H1 (cell line): Measurements from ENCODE around the gene CFDP1. TPM values are rescaled to one million over a fixed set of nuclear protein-coding genes. Genes with fewer than 3 reads are reported as not detected.

Source experiments
- CTCF ChIA-PET: fragments of 300-600 bp; sonication (Branson Sonifier 250); formaldehyde crosslinking; loops from one replicate; lab custom pipeline; 2021; ENCODE audit not compliant: partially characterized antibody; lab: Charles Lee
- POLR2A ChIA-PET: fragments of 300-600 bp; sonication (Branson Sonifier 250); formaldehyde crosslinking; loops from one replicate; lab custom pipeline; 2021; ENCODE audit warnings: inconsistent platforms; ENCODE audit not compliant: partially characterized antibody; lab: Charles Lee
- DNase-seq, 2 experiments: peaks; one replicate each; pipeline versions ENCODE4 v3.0.0 to v3.0.0-alpha.2; 2010 to 2022; ENCODE audit warnings: low spot score in 2 of 2, low read depth in 1 of 2, mixed read lengths in 1 of 2
- FAIRE-seq: peaks from 2 replicates; lab custom pipeline; 2011; peaks lifted over from hg19 to GRCh38; lab: Jason Lieb, UNC
- H2AFZ ChIP-seq: 2 replicates; pipeline ENCODE4 v1.8.1; 2012; ENCODE audit warnings: low read length, inconsistent platforms
- H2AK5ac ChIP-seq: 2 replicates; pipeline ENCODE4 v1.6.1; 2013; ENCODE audit warnings: low read depth, low read length
- H2BK120ac ChIP-seq: replicated peaks from 2 replicates; pipeline ENCODE3; 2013; ENCODE audit warnings: low read depth, low read length, inconsistent platforms
- H2BK12ac ChIP-seq: 2 replicates; pipeline ENCODE4 v1.6.1; 2013; ENCODE audit warnings: low read depth, low read length
- H2BK15ac ChIP-seq: 2 replicates; pipeline ENCODE4 v1.6.1; 2013; ENCODE audit warnings: low read length
- H2BK20ac ChIP-seq: 2 replicates; pipeline ENCODE4 v1.6.1; 2013; ENCODE audit warnings: low read length
- H2BK5ac ChIP-seq: 2 replicates; pipeline ENCODE4 v1.6.1; 2013; ENCODE audit warnings: low read depth, low read length
- H3K14ac ChIP-seq: 2 replicates; pipeline ENCODE4 v1.6.1; 2013; ENCODE audit warnings: inconsistent platforms; ENCODE audit not compliant: insufficient read length
- H3K18ac ChIP-seq: 2 replicates; pipeline ENCODE4 v1.6.1; 2013; ENCODE audit warnings: low read length; ENCODE audit errors: extremely low read depth
- H3K23ac ChIP-seq: 2 replicates; pipeline ENCODE4 v1.6.1; 2013; ENCODE audit warnings: inconsistent platforms; ENCODE audit not compliant: insufficient read length
- H3K23me2 ChIP-seq: 2 replicates; pipeline ENCODE4 v1.6.1; 2013; ENCODE audit warnings: low read depth, low read length
- H3K27ac ChIP-seq: 2 replicates; pipeline ENCODE4 v1.6.1; 2011; ENCODE audit warnings: low read depth, low read length, inconsistent platforms
- H3K27me3 ChIP-seq, 4 experiments: replicated peaks in 1 of 4; 1 replicate in 1 of 4; 2 replicates in 3 of 4; pipeline versions ENCODE4 v1.6.1 to v1.8.1; 2011 to 2013; ENCODE audit warnings: low read length in 3 of 4, mild to moderate bottlenecking in 3 of 4, inconsistent platforms in 2 of 4, mixed read lengths in 2 of 4, moderate library complexity in 1 of 4; ENCODE audit not compliant: control insufficient read depth in 3 of 4, insufficient read depth in 3 of 4; ENCODE audit errors: extremely low read depth in 1 of 4
- H3K36me3 ChIP-seq, 4 experiments: 2 replicates each; pipeline versions ENCODE4 v1.6.1 to v1.8.1; 2011 to 2013; ENCODE audit warnings: mild to moderate bottlenecking in 4 of 4, low read length in 3 of 4, moderate library complexity in 2 of 4, control low read depth in 1 of 4, inconsistent platforms in 1 of 4; ENCODE audit not compliant: insufficient read depth in 4 of 4, control insufficient read depth in 2 of 4
- H3K4ac ChIP-seq: replicated peaks from 2 replicates; pipeline ENCODE3; 2013; ENCODE audit warnings: low read length, low read depth, mixed read lengths, inconsistent platforms; ENCODE audit not compliant: insufficient read length
- H3K4me1 ChIP-seq, 4 experiments: replicated peaks in 1 of 4; 1 replicate in 1 of 4; 2 replicates in 3 of 4; pipeline versions ENCODE4 v1.6.1 to v1.8.1; 2011 to 2013; ENCODE audit warnings: low read length in 3 of 4, inconsistent platforms in 2 of 4, mixed read lengths in 1 of 4; ENCODE audit not compliant: insufficient read depth in 4 of 4, control insufficient read depth in 3 of 4
- H3K4me2 ChIP-seq, 2 experiments: 2 replicates each; pipeline versions ENCODE4 v1.6.1 to v1.8.1; 2011 to 2013; ENCODE audit warnings: low read depth in 2 of 2, low read length in 2 of 2, control low read depth in 1 of 2, inconsistent platforms in 1 of 2, mild to moderate bottlenecking in 1 of 2; ENCODE audit not compliant: insufficient read depth in 1 of 2
- H3K4me3 ChIP-seq, 4 experiments: fragments of 200-600, 300-600 bp in 1 of 4; sonication (generic), shearing (Covaris generic), sonication (Bioruptor Twin) in 1 of 4; 2 replicates each; pipeline versions ENCODE4 v1.5.1 to v1.8.1; 2011 to 2016; ENCODE audit warnings: low read length in 4 of 4, low read depth in 3 of 4, control low read depth in 2 of 4, inconsistent platforms in 2 of 4, mild to moderate bottlenecking in 2 of 4, mixed read lengths in 1 of 4, moderate library complexity in 1 of 4; ENCODE audit not compliant: insufficient read depth in 2 of 4; ENCODE audit errors: extremely low read depth in 1 of 4
- H3K56ac ChIP-seq: replicated peaks from 2 replicates; pipeline ENCODE3; 2013; ENCODE audit warnings: low read depth, mild to moderate bottlenecking, mixed read lengths, low read length, inconsistent platforms; ENCODE audit not compliant: insufficient read length
- H3K79me1 ChIP-seq: 2 replicates; pipeline ENCODE4 v1.6.1; 2013; ENCODE audit warnings: low read depth, low read length, control low read depth
- H3K79me2 ChIP-seq, 2 experiments: 2 replicates each; pipeline versions ENCODE4 v1.6.1 to v1.8.1; 2012 to 2013; ENCODE audit warnings: low read length in 2 of 2, mild to moderate bottlenecking in 2 of 2, inconsistent platforms in 1 of 2; ENCODE audit not compliant: insufficient read depth in 2 of 2, control insufficient read depth in 1 of 2
- H3K9ac ChIP-seq, 4 experiments: replicated peaks in 1 of 4; 1 replicate in 1 of 4; 2 replicates in 3 of 4; pipeline versions ENCODE4 v1.6.1 to v1.8.1; 2011 to 2013; ENCODE audit warnings: low read depth in 3 of 4, low read length in 3 of 4, control low read depth in 2 of 4, mild to moderate bottlenecking in 2 of 4, moderate library complexity in 2 of 4, inconsistent platforms in 1 of 4; ENCODE audit errors: extremely low read depth in 1 of 4
- H3K9me3 ChIP-seq, 2 experiments: 2 replicates each; pipeline versions ENCODE4 v1.6.1 to v1.8.1; 2012 to 2013; ENCODE audit warnings: mild to moderate bottlenecking in 2 of 2, moderate library complexity in 2 of 2, control low read depth in 1 of 2, inconsistent platforms in 1 of 2, low read depth in 1 of 2, low read length in 1 of 2, mixed read lengths in 1 of 2; ENCODE audit not compliant: insufficient read depth in 2 of 2
- H4K20me1 ChIP-seq, 2 experiments: replicated peaks in 1 of 2; 2 replicates each; pipeline versions ENCODE3 to v1.8.1; 2011 to 2013; ENCODE audit warnings: inconsistent platforms in 2 of 2, low read length in 2 of 2, mild to moderate bottlenecking in 1 of 2; ENCODE audit not compliant: insufficient read depth in 2 of 2, control insufficient read depth in 1 of 2
- H4K5ac ChIP-seq: 2 replicates; pipeline ENCODE4 v1.6.1; 2013; ENCODE audit warnings: low read length, low read depth, mixed read lengths, inconsistent platforms; ENCODE audit not compliant: insufficient read length
- H4K8ac ChIP-seq: 2 replicates; pipeline ENCODE4 v1.8.0; 2013; ENCODE audit warnings: mild to moderate bottlenecking, moderate library complexity, low read length, inconsistent platforms; ENCODE audit not compliant: insufficient read depth; ENCODE audit errors: extremely low read depth
- H4K91ac ChIP-seq: replicated peaks from 2 replicates; pipeline ENCODE3; 2013; ENCODE audit warnings: low read length, mixed read lengths, inconsistent platforms; ENCODE audit not compliant: insufficient read length
- BCL11A ChIP-seq, 2 experiments: IDR thresholded peaks; one replicate each; pipeline ENCODE4 v1.6.1; 2011; ENCODE audit warnings: low read depth in 2 of 2, low read length in 2 of 2, mild to moderate bottlenecking in 2 of 2
- CTCF ChIP-seq, 3 experiments: IDR thresholded peaks; 1 replicate in 2 of 3; 2 replicates in 1 of 3; pipeline versions ENCODE4 v1.5.1 to v1.6.1; 2011; ENCODE audit warnings: low read length in 3 of 3, mild to moderate bottlenecking in 3 of 3, inconsistent platforms in 2 of 3, low read depth in 1 of 3, moderate library complexity in 1 of 3; ENCODE audit not compliant: insufficient read depth in 1 of 3; ENCODE audit errors: control extremely low read depth in 1 of 3
- WGBS, 2 experiments: shearing (Covaris generic) in 1 of 2; methylation state at CpG; one replicate each; pipeline versions ENCODE4 v1.1.6 to v1.1.7; 2013 to 2015; ENCODE audit warnings: low lambda C conversion rate in 2 of 2, mixed read lengths in 2 of 2, inconsistent platforms in 1 of 2, low coverage in 1 of 2, missing lambda C conversion rate in 1 of 2; ENCODE audit not compliant: insufficient replicate concordance in 2 of 2, insufficient coverage in 1 of 2, insufficient read length in 1 of 2; ENCODE audit errors: extremely low coverage in 1 of 2, missing lambda C conversion rate in 1 of 2; 5-methylcytosine and 5-hydroxymethylcytosine counted together
- polyA plus RNA-seq, 7 experiments: library from polyadenylated mRNA; depleted of rRNA in 3 of 7; stranded (reverse) in 5 of 7; unstranded in 2 of 7; fragments of >200 nt in 5 of 7; fragments of 200-250 nt in 2 of 7; gene quantifications; 1 replicate in 5 of 7; 2 replicates in 1 of 7; 4 replicates in 1 of 7; pipeline versions ENCODE4 v1.2.1 to v1.2.3, GENCODE V29; 2011 to 2013; ENCODE audit warnings: missing spikeins in 2 of 7, mixed read lengths in 2 of 7
- total RNA-seq: library from RNA; stranded (reverse); fragmentation: NEBNext Ultra II Directional; extraction: Animal tissue kit (Norgen Biotek cat#: 25700); gene quantifications from 2 replicates; pipeline ENCODE4 v1.2.1, GENCODE V29; 2021

The CFDP1 gene
- total and polyA plus RNA-seq, 2 of the 8 experiments (the other 6 are each of a cell fraction or from before 2014, with no cell fraction given), result 25.5 to 77.3 TPM

GRCh38 chr16:75481475-75481874, 48.2 kb upstream of the CFDP1 start:
- Histone ChIP-seq H3K4me2 (no peak overlapping the region), H4K91ac (no peak overlapping the region), H2BK15ac (no peak overlapping the region), H3K4me1 (no peaks in the 10 kb centered on the region), H3K27ac (no peak overlapping the region), H4K20me1 (peaks cover 0 to 2% of the 10 kb centered on the region in 2 experiments), H3K4me3 (no peak overlapping the region), H3K14ac (no peak overlapping the region), H3K18ac (no peak overlapping the region), H3K23me2 (no peaks in the 10 kb centered on the region), H2BK5ac (no peak overlapping the region), H2BK12ac (no peak overlapping the region), H2BK20ac (no peak overlapping the region), H3K56ac (no peak overlapping the region)
- DNase-seq, result no peak
- TF ChIP-seq BCL11A (IDR thresholded peaks at IDR 0.05; ENCODE audit: low read depth in 2 of 2, low read length in 2 of 2) (no peak), CTCF (IDR thresholded peaks at IDR 0.05; ENCODE audit: control extremely low read depth in 1 of 3, insufficient read depth in 1 of 3, low read depth in 1 of 3, low read length in 3 of 3) (peak in 1 of 3 experiments; percentile 1; a peak in 1 of 4 replicates)
- TF ChIP-seq, all 59 proteins: peak for 1
- Histone ChIP-seq H3K79me1 (peaks cover 4% of the 10 kb centered on the region; the same call in 1 of the 2 replicates), H2AFZ (no peak overlapping the region), H3K36me3 (peaks cover 0 to 23% (median 10%) of the 10 kb centered on the region in 4 experiments; a peak in 7 of 8 replicates), H4K8ac (no peak overlapping the region; the same call in 1 of the 2 replicates), H2BK120ac (no peak overlapping the region), H3K9ac (no peak overlapping the region), H4K5ac (no peak overlapping the region), H3K79me2 (no peaks in the 10 kb centered on the region), H3K9me3 (no peaks in the 10 kb centered on the region), H3K4ac (no peak overlapping the region), H3K23ac (no peak overlapping the region), H2AK5ac (no peak overlapping the region), H3K27me3 (no peaks in the 10 kb centered on the region)
- no peak for FAIRE-seq
- CTCF ChIA-PET, result interaction anchor here (1.0 to 12.3 kb wide), 5 partner anchors 7 to 78 kb away, joined by 3 to 127 read pairs (median 7); partner anchors contain the start of gene TMEM170A
- POLR2A ChIA-PET, result interaction anchor here (1.0 to 2.2 kb wide), 3 partner anchors 13 to 35 kb away, joined by 3 to 9 read pairs (median 3); partner anchors contain the start of genes CHST6 and TMEM170A
- 87% methylated on average over 7 of the region's 7 CpGs; no CpG with 5 or more reads in 1 of the 2 experiments for WGBS, 2 experiments
